ENCODE measurements around the gene PFKFB4.
A peak's percentile ranks its signal among the peaks of the same experiment; 100 is the strongest.
"Not testable (repeated sequence)": the region's sequence is repeated elsewhere in the genome, so short reads cannot be mapped to it uniquely, and the experiment has no call there.

Gene PFKFB4

DNA sequence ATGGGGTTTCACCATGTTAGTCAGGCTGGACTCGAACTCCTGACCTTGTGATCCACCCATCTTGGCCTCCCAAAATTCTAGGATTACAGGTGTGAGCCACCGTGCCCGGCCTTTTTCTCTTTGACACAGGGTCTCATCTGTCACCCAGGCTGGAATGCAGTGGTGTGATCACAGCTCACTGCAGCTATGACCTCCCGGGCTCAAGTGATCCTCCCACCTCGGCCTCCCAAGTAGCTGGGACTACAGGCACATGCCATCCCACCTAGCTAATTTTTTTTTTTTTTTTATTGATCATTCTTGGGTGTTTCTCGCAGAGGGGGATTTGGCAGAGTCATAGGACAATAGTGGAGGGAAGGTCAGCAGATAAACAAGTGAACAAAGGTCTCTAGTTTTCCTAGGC, 73.8 kb downstream of the PFKFB4 start:
- not testable (repeated sequence) for DNase-seq

DNA sequence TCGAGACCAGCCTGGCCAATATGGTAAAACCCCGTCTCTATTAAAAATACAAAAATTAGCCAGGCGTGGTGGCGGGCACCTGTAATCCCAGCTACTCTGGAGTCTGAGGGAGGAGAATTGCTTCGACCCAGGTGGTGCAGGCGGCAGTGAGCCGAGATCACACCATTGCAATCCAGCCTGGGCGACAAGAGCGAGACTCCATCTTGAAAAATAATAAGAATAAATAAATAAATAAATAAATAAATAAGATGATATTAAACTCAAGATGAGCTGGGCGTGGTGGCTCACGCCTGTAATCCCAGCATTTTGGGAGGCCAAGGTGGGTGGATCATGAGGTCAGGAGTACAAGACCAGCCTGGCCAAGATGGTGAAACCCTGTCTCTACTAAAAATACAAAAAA, 75.7 kb downstream of the PFKFB4 start:
- DNase-seq = not testable (repeated sequence)

DNA sequence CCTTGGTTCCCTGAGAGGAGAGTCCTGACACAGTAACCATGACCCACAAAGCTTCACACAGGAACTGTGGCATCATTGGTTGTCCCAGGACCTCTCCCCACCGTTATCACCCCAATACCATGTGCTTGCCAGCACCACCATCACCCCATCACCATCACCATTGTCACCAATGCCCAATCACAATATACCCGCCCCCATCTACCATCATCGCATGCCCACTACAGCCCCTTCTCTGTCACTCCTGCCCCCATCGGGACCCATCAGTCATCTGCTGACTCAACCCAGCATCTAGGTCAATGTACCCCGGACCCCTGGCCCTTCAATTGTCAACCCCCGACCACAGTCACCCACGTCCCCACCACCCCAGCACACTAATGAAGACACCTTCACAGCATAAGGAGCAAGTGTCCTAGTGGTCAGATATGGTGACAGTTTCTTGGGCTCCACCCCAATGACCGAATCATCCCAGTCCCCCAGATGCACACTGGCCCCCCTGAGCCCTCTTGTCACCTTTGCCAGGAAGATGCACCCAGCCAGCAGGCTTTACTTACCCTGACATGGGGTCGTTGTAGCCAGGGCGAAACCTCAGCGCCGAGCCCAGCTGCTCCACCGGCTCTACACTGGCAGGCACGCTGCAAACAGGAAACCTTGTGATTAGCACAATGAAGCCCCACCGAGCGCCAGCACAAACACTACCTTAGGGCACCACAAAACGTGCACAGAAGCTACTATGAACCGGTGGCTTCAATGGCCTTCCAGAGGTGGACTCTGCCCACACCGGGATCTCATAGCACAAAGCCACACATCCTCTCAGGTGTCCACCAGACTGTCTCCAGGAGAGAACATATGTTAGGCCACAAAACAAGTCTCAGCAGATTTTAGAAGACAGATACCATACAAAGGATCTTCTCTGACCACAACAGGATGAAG, 77.7 kb downstream of the PFKFB4 start:
- no peak for DNase-seq

DNA sequence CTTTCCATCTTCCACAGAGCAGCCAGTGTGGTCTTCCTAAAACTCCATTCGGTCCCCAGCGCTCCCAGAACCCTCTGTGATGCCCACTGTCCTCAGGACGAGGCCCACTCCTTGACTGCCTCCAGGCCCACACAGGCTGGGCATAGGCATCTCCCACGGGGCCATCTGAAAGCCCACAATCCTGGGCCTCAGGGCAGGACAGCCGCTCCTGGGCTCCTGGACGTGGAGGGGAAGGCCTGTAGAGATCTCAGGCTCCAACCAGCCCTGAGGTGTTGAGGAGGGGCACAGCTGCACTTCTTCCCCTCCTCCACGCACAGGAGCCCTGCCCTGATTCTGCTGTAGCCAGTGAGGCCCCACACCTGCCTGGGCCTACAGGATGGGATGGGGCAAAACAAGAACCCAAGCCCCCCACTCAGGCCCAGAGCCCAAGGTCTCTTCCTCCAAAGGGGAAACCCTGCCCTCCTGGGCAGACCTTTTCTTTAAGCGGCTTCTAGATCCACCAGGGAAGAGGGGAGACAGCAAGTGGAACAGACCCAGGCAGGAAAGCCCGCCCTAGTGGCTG, 78.6 kb downstream of the PFKFB4 start:
- DNase-seq = no peak

DNA sequence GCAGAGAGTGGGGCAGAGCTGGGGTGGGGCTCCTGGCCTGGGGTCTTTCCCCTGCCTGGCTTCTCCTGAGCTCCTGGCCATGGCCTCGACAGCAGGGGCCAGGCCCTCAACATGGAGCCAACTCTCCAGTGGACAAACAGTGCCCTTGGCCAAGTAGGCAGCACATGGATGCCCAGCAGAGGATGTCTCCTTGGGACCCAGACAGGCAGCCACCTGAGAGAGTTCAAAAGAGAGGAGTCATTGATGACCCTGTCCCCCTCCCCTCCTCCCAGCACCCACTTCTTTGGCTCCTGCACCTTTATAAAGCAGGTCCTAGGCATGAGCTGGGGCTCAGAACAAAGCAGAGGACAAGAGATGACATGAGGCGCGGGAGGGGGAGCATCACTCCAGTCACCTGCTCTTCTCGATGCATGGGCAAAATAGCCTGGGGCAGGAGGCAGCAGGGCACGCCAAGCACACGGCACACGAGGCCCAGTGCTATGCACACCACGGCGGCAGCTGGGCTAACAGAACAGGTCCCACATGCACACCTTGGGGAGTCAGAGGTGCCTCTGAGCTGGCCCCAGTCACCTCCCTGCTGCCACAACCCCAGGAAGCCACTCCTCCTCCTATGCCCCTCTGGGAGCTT, 80.1 kb downstream of the PFKFB4 start:
- no peak for DNase-seq

DNA sequence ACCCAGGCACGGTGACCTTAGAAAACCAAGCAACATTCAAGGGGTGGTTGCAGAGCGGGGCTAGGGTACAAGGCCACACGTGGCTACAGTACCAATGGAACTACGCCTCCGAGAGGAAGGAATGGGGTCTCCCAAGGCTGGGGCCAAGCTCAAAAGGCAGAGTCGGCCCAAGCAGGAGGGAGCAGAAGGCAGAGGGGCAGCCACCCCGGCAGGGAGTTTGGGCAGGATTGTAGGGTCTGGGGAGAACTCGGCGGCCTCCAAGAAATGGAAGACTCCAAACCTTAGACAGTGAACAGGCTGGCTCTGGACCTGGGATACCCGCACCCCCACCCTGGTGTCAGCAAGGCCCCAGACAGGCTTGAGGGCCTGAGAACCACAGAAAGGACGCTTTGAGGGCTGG, 81.4 kb downstream of the PFKFB4 start:
- no peak for DNase-seq

DNA sequence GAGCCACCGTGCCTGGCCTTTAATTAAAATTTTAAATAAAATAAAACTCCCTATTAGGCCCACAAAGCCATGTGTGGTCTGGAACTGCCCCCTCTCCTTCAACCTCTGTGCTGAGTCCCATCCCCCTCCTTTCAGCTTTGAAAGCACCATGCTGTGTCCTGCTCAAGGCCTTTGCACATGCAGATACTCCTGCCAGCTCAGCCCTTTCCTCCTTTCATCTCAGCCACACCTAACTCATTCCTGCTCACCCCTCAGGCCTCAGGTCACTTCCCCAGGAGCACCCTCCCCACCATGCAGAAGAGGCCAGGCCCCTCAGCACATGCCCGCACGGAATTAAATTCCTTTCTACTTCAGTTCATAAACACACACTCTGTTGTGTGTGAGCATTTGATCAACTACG, 82.0 kb downstream of the PFKFB4 start:
- DNase-seq = no peak

DNA sequence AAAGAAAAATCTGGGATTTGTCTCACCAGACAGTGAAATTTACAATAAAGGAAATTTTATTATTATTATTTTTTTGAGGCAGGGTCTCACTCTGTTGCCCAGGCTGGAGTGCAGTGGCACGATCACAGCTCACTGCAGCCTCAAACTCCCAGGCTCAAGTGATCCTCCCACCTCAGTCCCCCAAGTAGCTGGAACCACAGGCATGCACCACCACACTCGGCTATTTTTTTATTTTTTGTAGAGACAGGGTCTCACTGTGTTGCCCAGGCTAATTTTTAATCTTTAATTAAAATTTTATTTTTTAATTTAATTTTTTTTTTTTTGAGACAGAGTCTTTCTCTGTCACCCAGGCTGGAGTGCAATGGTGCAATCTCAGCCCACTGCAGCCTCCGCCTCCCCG, 82.6 kb downstream of the PFKFB4 start:
- DNase-seq = not testable (repeated sequence)

DNA sequence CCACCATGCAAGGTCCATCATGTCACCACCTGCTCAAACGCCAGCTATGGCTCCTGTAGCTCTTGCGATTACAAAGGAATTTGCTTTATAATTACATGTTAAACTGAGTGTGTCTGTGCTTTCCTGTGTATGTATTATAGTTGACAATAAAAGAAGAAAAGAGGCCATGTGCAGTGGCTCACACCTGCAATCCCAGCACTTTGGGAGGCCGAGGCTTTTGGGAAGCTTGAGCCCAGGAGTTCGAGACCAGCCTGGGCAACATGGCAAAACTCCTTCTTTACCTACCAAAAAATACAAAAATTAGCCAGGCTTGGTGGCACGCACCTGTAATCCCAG, 83.0 kb downstream of the PFKFB4 start:
- no peak for DNase-seq

DNA sequence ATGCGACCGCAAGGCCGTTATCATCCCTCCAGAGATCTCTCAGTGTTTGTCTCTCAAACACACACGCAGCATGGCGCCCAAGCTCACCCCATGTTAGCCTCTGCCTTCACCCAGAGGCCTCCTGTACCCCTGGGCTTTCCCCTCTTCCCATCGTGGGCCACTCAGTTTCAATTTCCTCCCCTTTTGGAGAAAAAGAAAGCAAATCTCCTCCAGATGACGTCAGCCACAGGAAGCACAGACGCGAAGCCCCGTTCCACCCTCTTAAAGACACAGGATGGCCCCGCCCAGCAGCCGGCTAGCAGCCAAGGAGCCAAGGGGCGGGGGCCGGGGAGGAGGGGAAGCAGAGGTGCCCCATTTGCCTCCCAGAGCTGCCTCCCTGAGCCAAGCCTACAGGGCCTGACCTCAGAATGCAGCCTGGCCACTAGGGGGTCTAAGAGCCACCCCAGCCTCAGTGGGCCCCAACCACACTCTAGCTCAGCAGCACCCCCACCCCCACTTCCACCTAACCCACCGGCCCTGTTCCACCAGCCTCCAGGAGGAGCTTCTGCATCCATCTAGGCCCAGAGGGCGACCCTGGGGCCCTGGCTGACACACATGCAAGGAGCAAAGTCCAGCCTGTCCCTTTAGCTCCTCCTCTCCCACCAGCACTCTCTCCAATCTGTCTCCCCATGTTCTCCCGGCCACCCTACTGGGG, 83.5 kb downstream of the PFKFB4 start:
- peak; percentile 9 for DNase-seq

DNA sequence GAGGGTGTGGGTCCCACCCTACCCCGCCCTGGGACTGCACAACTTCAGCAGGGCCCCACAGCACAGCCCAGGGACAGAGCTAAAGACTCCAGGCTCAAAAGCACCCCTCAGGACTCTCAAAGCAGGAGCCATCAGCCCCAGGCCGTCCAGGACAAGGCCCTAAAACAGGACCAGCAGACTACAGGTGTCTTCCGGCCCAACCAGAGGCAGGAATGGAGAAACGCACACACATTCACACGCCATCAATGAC, 84.0 kb downstream of the PFKFB4 start:
- no peak for DNase-seq

DNA sequence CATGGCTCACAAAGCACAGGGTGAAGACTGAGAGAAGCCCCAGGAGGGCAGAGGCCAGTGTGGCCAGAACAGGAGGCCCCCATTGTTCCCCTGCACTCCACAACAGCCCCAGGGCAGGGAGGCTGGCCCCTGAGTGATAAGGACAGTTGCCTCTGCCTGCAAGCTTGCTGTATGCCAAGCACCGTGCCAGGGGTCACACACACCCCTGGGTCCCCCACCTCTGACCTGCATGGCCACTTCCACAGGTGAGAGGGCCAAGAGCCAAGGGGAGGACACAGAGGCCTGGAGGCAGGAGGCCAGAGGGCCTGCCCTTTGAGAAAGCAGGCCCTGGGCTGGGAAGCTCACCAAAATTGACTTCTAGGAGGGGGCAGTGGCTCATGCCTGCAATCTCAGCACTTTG, 86.3 kb downstream of the PFKFB4 start:
- DNase-seq = no peak

DNA sequence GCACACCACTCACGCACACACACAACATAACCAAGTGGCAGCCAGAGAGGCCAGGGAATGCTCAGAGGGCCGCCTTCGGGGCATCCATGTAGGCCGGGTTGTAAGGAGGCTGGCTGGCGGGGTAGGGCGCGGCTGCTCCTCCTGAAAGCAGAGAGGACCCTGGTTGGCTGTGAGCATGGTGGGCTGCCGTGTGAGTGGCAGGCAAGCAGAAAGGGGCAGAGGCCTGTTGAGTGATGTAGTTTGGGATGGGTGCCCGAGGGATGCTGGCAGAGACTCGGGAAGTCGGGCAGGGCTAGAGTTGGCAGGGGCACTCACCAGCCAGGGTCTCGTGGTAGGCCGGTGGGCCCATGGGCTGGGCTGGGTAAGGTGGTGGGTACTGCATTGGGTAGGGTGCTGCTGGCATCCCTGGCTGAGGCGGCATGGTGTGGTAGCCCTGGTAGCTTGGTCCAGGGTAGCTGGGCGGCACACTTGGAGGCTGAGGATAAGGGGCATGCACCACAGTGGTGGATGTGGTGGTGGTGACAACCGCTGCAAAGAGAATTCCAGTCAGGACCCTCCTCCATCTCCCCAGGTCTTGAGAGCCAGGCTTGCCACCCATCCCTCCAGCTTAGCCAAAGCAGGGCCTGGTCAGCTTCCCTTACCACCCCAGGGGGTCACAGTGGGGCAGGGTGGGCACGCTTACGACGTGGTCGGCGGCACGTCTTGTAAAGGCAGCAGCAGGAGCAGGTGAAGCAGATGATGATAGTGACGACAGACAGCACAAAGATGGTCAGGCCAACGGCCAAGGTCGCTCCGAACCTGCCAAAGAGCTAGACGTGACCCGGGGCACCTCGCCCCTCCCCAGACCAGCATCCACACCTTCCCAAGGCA, 87.3 kb downstream of the PFKFB4 start:
- DNase-seq = no peak

DNA sequence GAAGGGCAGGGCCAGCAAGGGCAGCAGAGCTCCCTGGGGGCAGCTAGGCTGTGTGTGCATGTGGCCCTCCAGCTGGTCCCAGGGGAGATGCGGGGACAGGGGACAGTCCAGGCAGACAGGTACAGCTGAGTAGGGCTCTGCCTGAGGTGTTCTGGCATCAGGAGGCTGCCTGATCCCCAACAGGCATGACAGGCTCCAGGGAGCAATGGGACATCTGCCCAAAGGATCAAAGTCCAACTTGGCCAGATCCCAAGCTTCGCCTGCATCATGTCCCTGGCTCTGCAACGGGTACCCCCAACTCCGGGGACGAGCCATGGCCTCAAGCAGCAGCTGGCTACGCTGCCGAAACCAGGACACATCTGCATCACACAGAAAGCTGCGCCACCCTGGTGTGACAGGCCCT, 88.3 kb downstream of the PFKFB4 start:
- no peak for DNase-seq

All from NCI-H1436 treated with DMSO at 0.1 percent for 48 hours (cell line).